GM12878 (cell line): ENCODE data around the gene MLLT3. TPM values are rescaled to one million over a fixed set of nuclear protein-coding genes. Genes with fewer than 3 reads are reported as not detected.

Experiments used
- ATAC-seq: fragments of 200-7000 bp; cut with Tn5 transposase; 3 replicates; pipeline ENCODE4 v1.9.1; 2020; ENCODE audit warnings: mild to moderate bottlenecking, moderate library complexity
- BruUV-seq: library from RNA; stranded (reverse); fragments of 400-500 nt; replicated peaks from 2 replicates; lab custom pipeline; 2021; lab: Mats Ljungman, UMichigan
- CTCF ChIA-PET: fragments of 300-600 bp; sonication (Branson Sonifier 250); formaldehyde crosslinking; extraction: SDS; loops from one replicate; lab custom pipeline; 2021; ENCODE audit warnings: inconsistent platforms; lab: Yijun Ruan, JAX
- POLR2A ChIA-PET: fragments of 350-600 bp; formaldehyde crosslinking; extraction: SDS; loops from one replicate; lab custom pipeline; 2021; ENCODE audit warnings: inconsistent platforms; lab: Charles Lee
- RAD21 ChIA-PET: fragments of 300-600 bp; sonication (Branson Sonifier 250); formaldehyde crosslinking; loops from one replicate; lab custom pipeline; 2023; ENCODE audit warnings: antibody characterized with exemption; ENCODE audit not compliant: unreplicated experiment; lab: Charles Lee
- SMC1A ChIA-PET: fragments of 300-600 bp; sonication (Branson Sonifier 250); formaldehyde crosslinking; loops from one replicate; lab custom pipeline; 2023; ENCODE audit not compliant: unreplicated experiment, uncharacterized antibody; lab: Charles Lee
- DNase-seq: peaks from one replicate; pipeline ENCODE4 v3.0.0-alpha.2; 2011; ENCODE audit warnings: low read depth, low spot score
- FAIRE-seq: peaks from 3 replicates; lab custom pipeline; 2011; peaks lifted over from hg19 to GRCh38; lab: Jason Lieb, UNC
- H2AFZ ChIP-seq: 2 replicates; pipeline ENCODE4 v1.6.0; 2011; ENCODE audit warnings: low read depth, low read length, control low read depth; ENCODE audit not compliant: control insufficient read depth
- H3K27ac ChIP-seq: 2 replicates; pipeline ENCODE4 v1.5.1; 2011; ENCODE audit warnings: control low read depth; ENCODE audit not compliant: control insufficient read depth, insufficient read depth
- H3K27me3 ChIP-seq, 2 experiments: replicated peaks in 1 of 2; 2 replicates each; pipeline versions ENCODE4 v1.6.0 to v1.6.1; 2011; ENCODE audit warnings: low read length in 1 of 2; ENCODE audit not compliant: control insufficient read depth in 2 of 2, insufficient read depth in 2 of 2
- H3K36me3 ChIP-seq, 2 experiments: 2 replicates each; pipeline ENCODE4 v1.5.1; 2011; ENCODE audit warnings: low read length in 1 of 2; ENCODE audit not compliant: control insufficient read depth in 2 of 2, insufficient read depth in 2 of 2
- H3K4me1 ChIP-seq: 2 replicates; pipeline ENCODE4 v1.6.1; 2011; ENCODE audit warnings: mild to moderate bottlenecking, low read length, moderate library complexity, mixed read lengths; ENCODE audit not compliant: control insufficient read depth, insufficient read depth
- H3K4me2 ChIP-seq: 2 replicates; pipeline ENCODE4 v1.6.0; 2011; ENCODE audit warnings: control low read depth; ENCODE audit not compliant: control insufficient read depth, insufficient read depth
- H3K4me3 ChIP-seq: fragments of 200-600 bp; sonication (generic); 2 replicates; pipeline ENCODE4 v1.5.1; 2016
- H3K79me2 ChIP-seq: 2 replicates; pipeline ENCODE4 v1.6.0; 2011; ENCODE audit warnings: low read length; ENCODE audit not compliant: control insufficient read depth, insufficient read depth
- H3K9ac ChIP-seq: 2 replicates; pipeline ENCODE4 v1.8.0; 2011; ENCODE audit warnings: low read length, control low read depth, mixed read lengths; ENCODE audit not compliant: control insufficient read depth, insufficient read depth
- H3K9me3 ChIP-seq: replicated peaks from 3 replicates; pipeline ENCODE4 v1.5.1; 2011; ENCODE audit warnings: mild to moderate bottlenecking, low read length; ENCODE audit not compliant: control insufficient read depth, insufficient read depth
- H4K20me1 ChIP-seq: 2 replicates; pipeline ENCODE4 v1.6.0; 2011; ENCODE audit not compliant: control insufficient read depth, insufficient read depth
- CTCF ChIP-seq, 3 experiments: IDR thresholded peaks in 2 of 3; conservative IDR thresholded peaks in 1 of 3; 2 replicates each; pipeline ENCODE4 v1.5.1; 2011; ENCODE audit warnings: low read depth in 3 of 3, low read length in 3 of 3, mild to moderate bottlenecking in 3 of 3, control low read depth in 2 of 3, moderate library complexity in 2 of 3, inconsistent platforms in 1 of 3, mixed read lengths in 1 of 3; ENCODE audit not compliant: control insufficient read depth in 2 of 3, insufficient read depth in 1 of 3; ENCODE audit errors: extremely low read depth in 1 of 3
- MYC ChIP-seq: IDR thresholded peaks from 2 replicates; pipeline ENCODE4 v1.6.1; 2011; ENCODE audit warnings: mild to moderate bottlenecking, low read length, moderate library complexity, inconsistent platforms; ENCODE audit not compliant: insufficient read depth, insufficient replicate concordance, insufficient read length, severe bottlenecking
- NBN ChIP-seq: fragments of 450-650 bp; IDR thresholded peaks from 2 replicates; pipeline ENCODE4 v1.6.1; 2016
- RAD21 ChIP-seq: IDR thresholded peaks from 2 replicates; pipeline ENCODE4 v1.6.1; 2011; ENCODE audit warnings: mild to moderate bottlenecking, low read depth, low read length, moderate library complexity; ENCODE audit not compliant: insufficient read depth
- WGBS: methylation state at CpG from one replicate; pipeline ENCODE4 v1.1.6; 2016; ENCODE audit warnings: low lambda C conversion rate; ENCODE audit not compliant: insufficient replicate concordance, insufficient coverage; ENCODE audit errors: missing lambda C conversion rate; 5-methylcytosine and 5-hydroxymethylcytosine counted together
- in situ Hi-C: fragments of 300-500 bp; cut with MboI; formaldehyde crosslinking; loops from 9 replicates; pipeline ENCODE4 v1.14.3; 2018; ENCODE audit warnings: mixed read lengths
- intact Hi-C: fragments of 100-400 bp; cut with micrococcal nuclease; formaldehyde crosslinking; loops from one replicate; pipeline ENCODE4 v1.14.2; 2022; ENCODE audit not compliant: unreplicated experiment
- polyA plus RNA-seq, 11 experiments: library from polyadenylated mRNA; depleted of rRNA in 4 of 11; unstranded in 6 of 11; stranded (reverse) in 5 of 11; fragments of >200 nt; fragmentation: Nextera tagmentation in 4 of 11; fragmentation: Illumina TruSeq in 1 of 11; extraction: Ambion mirVana in 4 of 11; extraction: Trizol in 1 of 11; gene quantifications; 1 replicate in 1 of 11; 2 replicates in 10 of 11; pipeline versions ENCODE4 v1.2.1 to v1.2.3, GENCODE V29; 2011 to 2016; ENCODE audit warnings: inconsistent platforms in 2 of 11, missing spikeins in 2 of 11, low read depth in 1 of 11
- total RNA-seq, 4 experiments: library from RNA; depleted of rRNA in 3 of 4; stranded (reverse); fragments of >200 nt in 3 of 4; fragmentation: Illumina TruSeq in 1 of 4; extraction: Trizol in 1 of 4; gene quantifications; 2 replicates each; pipeline versions ENCODE4 v1.2.1 to v1.2.3, GENCODE V29; 2013 to 2021

MLLT3 gene
- total and polyA plus RNA-seq, 10 of the 15 experiments (the other 5 are each of a cell fraction or from before 2014, with no cell fraction given): 17.7 to 72.3 (median 35.6) TPM

GRCh38 chr9:20478786-20479185, 143.5 kb downstream of the MLLT3 start:
- Histone ChIP-seq H3K27ac (peak overlapping the region; percentile 49; the same call in 1 of the 2 replicates), H3K9ac (no peak overlapping the region), H3K4me2 (peak overlapping the region; percentile 26; the same call in 1 of the 2 replicates), H3K4me3 (no peak overlapping the region), H3K36me3 (no peaks in the 10 kb centered on the region), H3K27me3 (no peaks in the 10 kb centered on the region), H3K79me2 (peaks cover 36% of the 10 kb centered on the region), H3K9me3 (peaks cover 1% of the 10 kb centered on the region; the same call in 1 of the 3 replicates), H2AFZ (no peak overlapping the region), H4K20me1 (no peaks in the 10 kb centered on the region), H3K4me1 (peaks cover 34% of the 10 kb centered on the region)
- WGBS: 67% methylated on average over 2 of the region's 2 CpGs
- DNase-seq (no peak), ATAC-seq (no peak), FAIRE-seq (no peak)
- in situ Hi-C loops (no loop called here), intact Hi-C loops (no loop called here)
- SMC1A ChIA-PET: interaction anchor here (0.7 to 2.2 kb wide), 9 partner anchors 8 to 548 kb away, joined by 3 to 13 read pairs (median 3); no protein-coding TSS in a partner anchor
- CTCF ChIA-PET: interaction anchor here (0.6 to 1.8 kb wide), 4 partner anchors 19 to 322 kb away, joined by 3 to 4 read pairs (median 3); no protein-coding TSS in a partner anchor
- 0 out of 2 replicates have a peak, but pooled peaks have one; percentile 4 for TF ChIP-seq RAD21
- TF ChIP-seq NBN: no peak
- TF ChIP-seq MYC: no peak
- 0 out of 6 replicates have a peak, but pooled peaks of 1 of the 3 experiments have one; percentile 3 for TF ChIP-seq CTCF (IDR thresholded peaks at IDR 0.05 in 2 of 3, conservative IDR thresholded peaks at IDR 0.05 in 1 of 3; ENCODE audit: control insufficient read depth in 2 of 3, extremely low read depth in 1 of 3, insufficient read depth in 1 of 3, low read depth in 3 of 3, low read length in 3 of 3)
- RAD21 ChIA-PET: interaction anchor here (0.9 to 1.4 kb wide), 3 partner anchors 14 to 463 kb away, joined by 3 to 5 read pairs (median 3); no protein-coding TSS in a partner anchor
- BruUV-seq: no TSS peak
- POLR2A ChIA-PET: no interaction called here
